Ishikawa (cell line): ENCODE measurements around the gene ZNF385C.

ENCODE experiments used
- CEBPB ChIP-seq: IDR thresholded peaks from 2 replicates; pipeline ENCODE4 v1.6.1; 2012
- CREB1 ChIP-seq: IDR thresholded peaks from 2 replicates; pipeline ENCODE4 v1.6.1; 2012; ENCODE audit warnings: low read depth
- EGR1 ChIP-seq: IDR thresholded peaks from 2 replicates; pipeline ENCODE4 v1.6.1; 2012
- EP300 ChIP-seq: IDR thresholded peaks from 2 replicates; pipeline ENCODE4 v1.6.1; 2012; ENCODE audit warnings: borderline replicate concordance
- FOXM1 ChIP-seq: IDR thresholded peaks from 2 replicates; pipeline ENCODE4 v1.6.1; 2012; ENCODE audit warnings: low read depth, borderline replicate concordance
- MAX ChIP-seq: IDR thresholded peaks from 2 replicates; pipeline ENCODE4 v1.6.1; 2012
- NFIC ChIP-seq: IDR thresholded peaks from 2 replicates; pipeline ENCODE4 v1.6.1; 2012
- RAD21 ChIP-seq: IDR thresholded peaks from 2 replicates; pipeline ENCODE4 v1.6.1; 2012; ENCODE audit warnings: low read depth
- REST ChIP-seq: IDR thresholded peaks from 2 replicates; pipeline ENCODE4 v1.6.1; 2012; ENCODE audit warnings: low read depth, mild to moderate bottlenecking
- TAF1 ChIP-seq: IDR thresholded peaks from 2 replicates; pipeline ENCODE4 v1.6.1; 2012; ENCODE audit warnings: low read depth, mild to moderate bottlenecking
- TCF12 ChIP-seq: IDR thresholded peaks from 2 replicates; pipeline ENCODE4 v1.6.1; 2012; ENCODE audit warnings: low read depth
- TEAD4 ChIP-seq: IDR thresholded peaks from 2 replicates; pipeline ENCODE4 v1.6.1; 2012
- USF1 ChIP-seq: IDR thresholded peaks from 2 replicates; pipeline ENCODE4 v1.6.1; 2012
- YY1 ChIP-seq: IDR thresholded peaks from 2 replicates; pipeline ENCODE4 v1.6.1; 2012; ENCODE audit warnings: low read depth
- ZBTB7A ChIP-seq: IDR thresholded peaks from 2 replicates; pipeline ENCODE4 v1.6.1; 2012; ENCODE audit warnings: low read depth

ZNF385C gene

DNA sequence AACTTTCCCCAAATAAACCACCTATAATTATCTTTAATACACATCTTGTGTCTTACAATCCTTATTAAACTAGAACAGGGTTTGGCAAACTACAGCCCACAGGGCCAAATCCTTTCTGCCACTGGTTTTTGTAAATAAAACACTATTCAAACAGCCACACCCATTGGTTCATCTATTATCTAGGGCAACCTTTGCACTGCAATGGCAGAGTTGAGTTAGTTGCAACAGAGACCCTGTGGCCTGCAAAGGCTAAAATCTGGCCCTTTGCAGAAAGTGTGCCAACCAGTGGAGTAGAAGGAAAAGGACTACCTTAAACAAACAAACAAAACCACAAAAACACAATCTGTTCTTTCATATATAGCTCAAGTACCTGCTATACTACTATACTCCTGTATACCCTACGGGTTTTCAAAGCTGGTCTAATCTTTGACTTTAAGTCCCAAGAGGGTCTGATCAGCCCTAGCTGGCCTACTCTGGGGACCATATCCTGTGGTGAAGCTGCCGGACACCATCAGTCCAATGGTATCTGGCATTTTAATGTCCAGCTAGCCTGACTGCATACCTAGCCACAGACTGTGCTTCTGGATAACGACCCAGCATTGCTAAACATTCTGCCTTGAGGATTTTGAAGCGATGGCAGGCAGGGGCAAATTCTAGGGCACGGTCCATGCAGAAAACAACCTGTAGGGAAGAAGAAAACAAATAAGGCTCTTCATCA lies 108.4 kb downstream of the ZNF385C start:
- no peak for TF ChIP-seq CREB1
- no peak for TF ChIP-seq YY1
- no peak for TF ChIP-seq TEAD4
- TF ChIP-seq EP300 = no peak
- TF ChIP-seq TCF12 = no peak
- TF ChIP-seq ZBTB7A = no peak
- no peak for TF ChIP-seq REST
- no peak for TF ChIP-seq FOXM1
- no peak for TF ChIP-seq TAF1
- TF ChIP-seq MAX = no peak
- TF ChIP-seq EGR1 = no peak
- TF ChIP-seq NFIC = no peak
- TF ChIP-seq CEBPB = no peak
- TF ChIP-seq RAD21 = no peak
- no peak for TF ChIP-seq USF1

- TF ChIP-seq TAF1 = no peak
- TF ChIP-seq EP300 = no peak
- no peak for TF ChIP-seq USF1
- TF ChIP-seq TEAD4 = no peak
- no peak for TF ChIP-seq TCF12
- TF ChIP-seq FOXM1 = no peak
- no peak for TF ChIP-seq MAX
- no peak for TF ChIP-seq EGR1
- no peak for TF ChIP-seq NFIC
- no peak for TF ChIP-seq CEBPB
- TF ChIP-seq REST = no peak
- no peak for TF ChIP-seq YY1
Observed at GRCh38 chr17:41988418-41988817, 109.9 kb downstream of the ZNF385C start.

- no peak for TF ChIP-seq ZBTB7A
- TF ChIP-seq EP300 = no peak
- no peak for TF ChIP-seq CEBPB
- TF ChIP-seq TCF12 = no peak
- no peak for TF ChIP-seq FOXM1
- no peak for TF ChIP-seq RAD21
- no peak for TF ChIP-seq MAX
- no peak for TF ChIP-seq TAF1
Observed at GRCh38 chr17:41987642-41988041, 110.6 kb downstream of the ZNF385C start.

DNA sequence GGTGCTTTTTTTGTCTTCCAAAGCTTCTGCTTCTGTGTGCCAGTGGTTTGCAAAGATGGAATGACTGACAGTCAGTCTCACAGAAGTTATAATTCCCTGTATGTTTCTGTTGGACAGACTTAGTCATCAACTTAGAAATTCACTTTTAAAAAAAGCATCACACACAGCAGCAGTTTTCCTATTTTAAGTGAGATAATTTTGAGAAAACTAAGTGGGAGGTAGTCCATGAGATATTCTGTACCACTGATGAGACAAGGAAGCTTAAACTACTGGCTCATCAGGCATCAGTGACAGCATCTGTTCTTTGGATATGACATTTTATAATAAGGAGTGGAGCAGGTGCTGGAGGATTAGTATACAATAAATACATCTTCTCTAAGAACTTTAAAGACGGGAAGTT lies 111.6 kb downstream of the ZNF385C start:
- TF ChIP-seq NFIC (no peak), TCF12 (no peak), FOXM1 (no peak), EP300 (no peak), YY1 (no peak), TEAD4 (no peak), ZBTB7A (no peak), TAF1 (no peak)

DNA sequence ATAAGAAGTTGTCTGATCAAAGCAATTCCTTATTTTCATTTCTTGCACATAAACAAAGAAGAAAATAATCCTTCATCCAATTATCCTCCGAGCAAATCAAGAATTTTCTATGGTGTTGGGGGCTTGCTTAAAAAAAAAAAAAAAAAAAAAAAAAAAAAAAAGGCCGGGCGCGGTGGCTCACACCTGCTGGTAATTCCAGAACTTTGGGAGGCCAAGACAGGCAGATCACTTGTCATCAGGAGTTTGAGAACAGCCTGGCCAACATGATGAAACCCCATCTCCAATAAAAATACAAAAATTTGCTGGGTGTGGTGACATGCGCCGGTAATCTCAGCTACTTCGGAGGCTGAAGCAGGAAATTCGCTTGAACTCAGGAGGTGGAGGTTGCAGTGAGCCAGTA lies 112.4 kb downstream of the ZNF385C start:
- TF ChIP-seq TEAD4 (no peak), TCF12 (no peak), TAF1 (no peak), NFIC (no peak), USF1 (no peak)
